GM18507 (cell line): ENCODE measurements around the gene PPP4R2.

Experiments used
- DNase-seq: peaks from one replicate; pipeline ENCODE4 v3.0.0; 2011; ENCODE audit warnings: low read depth; ENCODE audit not compliant: insufficient read length; ENCODE audit errors: extremely low spot score
- FAIRE-seq: peaks from 2 replicates; lab custom pipeline; 2011; peaks lifted over from hg19 to GRCh38; lab: Jason Lieb, UNC

The PPP4R2 gene, protein sequence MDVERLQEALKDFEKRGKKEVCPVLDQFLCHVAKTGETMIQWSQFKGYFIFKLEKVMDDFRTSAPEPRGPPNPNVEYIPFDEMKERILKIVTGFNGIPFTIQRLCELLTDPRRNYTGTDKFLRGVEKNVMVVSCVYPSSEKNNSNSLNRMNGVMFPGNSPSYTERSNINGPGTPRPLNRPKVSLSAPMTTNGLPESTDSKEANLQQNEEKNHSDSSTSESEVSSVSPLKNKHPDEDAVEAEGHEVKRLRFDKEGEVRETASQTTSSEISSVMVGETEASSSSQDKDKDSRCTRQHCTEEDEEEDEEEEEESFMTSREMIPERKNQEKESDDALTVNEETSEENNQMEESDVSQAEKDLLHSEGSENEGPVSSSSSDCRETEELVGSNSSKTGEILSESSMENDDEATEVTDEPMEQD

DNA sequence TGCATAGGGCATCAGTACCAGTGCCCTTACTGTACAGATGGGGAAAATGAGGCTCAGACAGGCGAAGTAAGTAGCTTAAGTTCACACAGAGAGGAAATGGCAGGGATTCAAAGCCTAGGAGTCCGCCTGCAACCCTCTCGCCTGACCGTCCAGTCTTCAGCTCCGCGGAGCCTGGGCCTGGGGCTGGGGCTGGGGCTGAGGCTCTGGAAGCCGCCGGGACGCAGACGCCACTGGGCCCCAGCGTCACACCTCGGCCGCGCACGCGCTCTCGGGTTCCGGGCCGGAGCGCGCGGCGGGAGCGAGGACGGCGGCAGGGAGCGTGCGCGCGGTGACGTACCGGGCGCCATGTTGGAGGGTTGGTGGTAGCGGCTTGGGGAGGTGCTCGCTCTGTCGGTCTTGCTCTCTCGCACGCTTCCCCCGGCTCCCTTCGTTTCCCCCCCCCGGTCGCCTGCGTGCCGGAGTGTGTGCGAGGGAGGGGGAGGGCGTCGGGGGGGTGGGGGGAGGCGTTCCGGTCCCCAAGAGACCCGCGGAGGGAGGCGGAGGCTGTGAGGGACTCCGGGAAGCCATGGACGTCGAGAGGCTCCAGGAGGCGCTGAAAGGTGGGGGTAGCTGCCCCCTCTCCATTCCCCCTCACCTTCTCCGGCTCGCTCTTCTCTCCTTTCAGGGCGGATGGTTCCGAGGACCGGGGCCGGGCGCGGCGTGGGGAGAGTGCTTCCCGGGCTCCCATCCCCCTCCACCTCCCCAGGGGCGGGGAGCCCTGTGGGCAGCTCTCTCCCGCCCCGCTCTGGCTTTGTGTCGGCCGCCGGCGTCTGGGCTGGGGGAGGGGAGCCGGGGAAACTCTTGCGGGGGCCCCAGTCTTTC lies at the start of gene PPP4R2:
PPP4R2 (plus strand) TSS at position 339 of the 861 bp plus-strand sequence; CDS start at position 566, 227 bp downstream.
- DNase-seq = peak; percentile 82
- FAIRE-seq = peak; percentile 89

DNA sequence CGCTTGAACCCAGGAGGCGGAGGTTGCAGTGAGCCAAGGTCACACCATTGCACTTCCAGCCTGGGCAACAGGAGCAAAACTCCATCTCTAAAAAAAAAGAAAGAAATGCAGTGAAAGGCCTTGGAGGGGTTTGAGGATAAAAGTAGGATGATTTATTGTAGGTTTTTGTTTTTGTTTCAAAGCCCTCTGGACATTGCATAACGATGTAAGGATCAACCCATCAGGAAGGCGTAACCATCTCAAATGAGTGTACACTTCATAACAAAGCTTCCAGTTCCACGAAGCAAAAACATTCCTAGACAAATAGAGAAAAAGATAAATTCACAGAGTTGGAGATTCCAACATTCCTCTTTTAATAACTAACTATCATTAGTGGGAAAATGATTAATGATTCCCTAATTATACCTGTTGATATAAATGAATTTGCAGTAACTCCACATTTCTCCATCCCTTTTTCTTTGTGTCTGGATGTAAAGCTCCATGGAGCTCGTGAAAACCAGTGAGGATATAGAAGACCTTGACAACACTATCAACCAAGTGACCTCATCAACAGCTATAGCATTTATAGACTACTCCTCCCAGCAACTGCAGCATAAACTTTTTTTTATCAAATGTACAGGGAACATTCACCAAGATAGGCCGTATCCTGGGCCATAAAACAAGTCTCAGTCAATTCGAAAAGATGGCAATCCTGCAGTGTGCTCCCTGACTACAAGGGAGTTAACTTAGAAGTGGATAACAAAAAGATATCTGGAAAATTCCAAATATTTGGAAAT lies 48.7 kb upstream of the PPP4R2 start:
- FAIRE-seq (no peak), DNase-seq (no peak)

DNA sequence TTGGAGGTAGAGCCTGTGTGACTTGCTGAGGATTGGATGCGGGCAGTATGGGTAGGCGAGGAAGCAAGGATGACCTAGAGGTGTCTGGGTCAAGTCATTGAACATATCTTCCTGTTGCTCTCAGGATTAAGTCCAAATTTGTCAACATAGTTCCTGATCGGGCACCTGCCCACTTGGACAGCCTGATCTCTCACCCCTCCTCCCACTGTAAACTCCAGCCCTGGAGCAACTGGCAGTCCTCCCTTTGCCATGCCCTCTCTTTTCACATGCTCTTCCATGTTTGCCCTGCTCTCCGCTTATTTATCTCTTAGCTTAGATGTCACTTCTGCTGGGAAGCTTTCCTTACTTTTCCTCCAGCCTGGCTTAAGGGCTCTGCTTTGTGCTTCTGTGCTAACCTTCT lies 47.6 kb upstream of the PPP4R2 start:
- no peak for FAIRE-seq
- DNase-seq = no peak

DNA sequence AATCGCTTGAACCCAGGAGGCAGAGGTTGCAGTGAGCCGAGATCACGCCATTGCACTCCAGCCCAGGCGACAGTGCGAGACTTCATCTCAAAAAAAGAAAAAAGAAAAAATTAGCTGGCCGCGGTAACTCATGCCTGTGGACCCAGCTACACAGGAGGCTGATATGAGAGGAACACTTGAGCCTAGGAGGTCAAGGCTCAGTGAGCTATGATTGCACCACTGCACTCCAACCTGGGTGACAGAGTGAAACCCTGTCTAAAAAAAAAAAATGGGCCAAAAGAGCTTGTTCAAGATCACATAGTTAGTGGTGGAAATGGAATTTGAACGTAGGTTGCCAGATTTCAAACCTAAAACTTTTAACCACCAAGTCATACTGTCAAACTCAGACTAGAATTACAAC lies 46.2 kb upstream of the PPP4R2 start:
- DNase-seq (no peak), FAIRE-seq (no peak)

DNA sequence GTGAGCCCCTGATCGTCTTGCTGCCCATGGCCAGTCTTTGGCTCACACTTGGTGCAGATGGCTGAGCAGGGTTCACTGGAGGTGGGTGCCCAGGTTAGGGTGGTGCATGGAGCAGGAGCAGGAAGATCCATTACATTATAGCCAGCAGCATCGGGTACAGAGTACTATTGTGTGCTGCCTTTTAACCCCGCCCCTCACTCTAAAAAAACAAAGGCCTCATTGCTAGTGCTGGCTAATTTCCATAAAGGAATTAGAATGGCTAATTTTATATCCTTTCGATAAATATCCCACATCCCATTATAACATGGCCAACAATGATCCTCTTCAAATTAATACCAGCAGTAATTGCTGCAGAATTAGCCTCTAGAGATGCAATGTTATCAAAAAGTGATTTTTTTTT lies 45.8 kb upstream of the PPP4R2 start:
- no peak for FAIRE-seq
- no peak for DNase-seq

DNA sequence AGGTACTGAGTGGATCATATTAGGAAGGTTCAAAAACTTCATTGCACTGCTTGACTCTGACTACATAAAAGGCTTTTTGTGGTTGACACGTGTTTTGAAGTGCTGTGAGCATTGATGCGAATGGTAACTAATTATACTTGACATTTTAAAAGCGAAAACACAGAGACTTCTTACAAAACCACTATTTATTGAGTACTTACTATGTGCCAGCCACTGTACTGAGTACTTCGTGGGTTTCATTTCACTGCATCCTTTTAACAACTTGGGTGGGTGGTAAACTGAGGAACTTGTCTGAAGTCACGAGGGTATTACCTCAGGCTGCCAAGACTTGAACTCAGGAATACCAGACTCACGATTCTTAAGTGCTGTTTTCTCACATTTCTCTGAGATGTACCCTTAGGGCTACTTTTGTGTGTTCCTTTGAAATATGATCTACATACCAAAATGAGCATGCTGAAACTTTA lies 45.3 kb upstream of the PPP4R2 start:
- no peak for DNase-seq

DNA sequence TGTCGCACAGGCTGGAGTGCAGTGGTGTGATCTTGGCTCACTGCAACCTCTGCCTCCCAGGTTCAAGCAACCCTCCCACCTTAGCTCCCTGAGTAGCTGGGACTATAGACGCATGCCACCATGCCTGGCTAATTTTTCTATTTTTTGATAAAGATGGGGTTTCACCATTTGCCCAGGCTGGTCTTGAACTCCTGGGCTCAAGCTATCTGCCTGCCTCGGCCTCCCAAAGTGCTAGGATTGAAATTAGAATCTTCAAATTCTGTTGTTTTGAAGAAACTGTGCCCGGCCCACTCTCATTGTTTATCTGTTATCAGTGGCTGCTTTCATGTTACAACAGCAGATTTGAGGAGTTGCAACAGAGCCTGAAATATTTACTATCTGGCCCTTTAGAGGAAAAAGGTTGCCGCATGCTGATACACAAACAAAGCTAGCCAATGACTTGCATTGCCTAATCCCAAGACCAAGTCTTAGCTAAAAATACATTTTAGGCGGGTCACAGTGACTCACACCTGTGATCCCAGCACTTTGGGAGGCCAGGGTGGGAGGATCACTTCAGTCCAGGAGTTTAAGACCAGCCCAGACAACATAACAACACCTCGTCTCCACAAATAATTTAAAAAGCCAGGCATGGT lies 43.2 kb upstream of the PPP4R2 start:
- FAIRE-seq = no peak
- DNase-seq = no peak

More for the DNA sequence above, 45.3 kb upstream of the PPP4R2 start:
- FAIRE-seq = peak; percentile 69

DNA sequence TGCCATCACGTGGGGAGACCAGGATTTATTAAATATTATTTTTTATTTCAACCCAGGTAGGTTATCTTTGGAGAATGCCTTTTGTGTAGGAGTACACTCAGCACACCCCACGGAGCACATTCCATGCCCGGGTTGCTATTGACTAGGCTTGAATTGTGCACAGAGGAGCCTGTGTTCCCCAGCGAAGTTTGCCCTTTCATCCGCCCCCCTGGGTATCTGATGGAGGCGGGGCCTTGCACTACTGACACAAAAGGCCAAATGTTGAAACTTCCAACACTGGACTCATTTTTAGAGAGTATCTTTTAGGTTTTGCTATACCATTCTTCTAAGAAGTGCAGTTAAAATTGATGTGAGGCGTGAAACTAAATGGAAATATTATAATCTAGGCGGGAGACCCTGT lies 39.3 kb upstream of the PPP4R2 start:
- no peak for FAIRE-seq
- DNase-seq = no peak

DNA sequence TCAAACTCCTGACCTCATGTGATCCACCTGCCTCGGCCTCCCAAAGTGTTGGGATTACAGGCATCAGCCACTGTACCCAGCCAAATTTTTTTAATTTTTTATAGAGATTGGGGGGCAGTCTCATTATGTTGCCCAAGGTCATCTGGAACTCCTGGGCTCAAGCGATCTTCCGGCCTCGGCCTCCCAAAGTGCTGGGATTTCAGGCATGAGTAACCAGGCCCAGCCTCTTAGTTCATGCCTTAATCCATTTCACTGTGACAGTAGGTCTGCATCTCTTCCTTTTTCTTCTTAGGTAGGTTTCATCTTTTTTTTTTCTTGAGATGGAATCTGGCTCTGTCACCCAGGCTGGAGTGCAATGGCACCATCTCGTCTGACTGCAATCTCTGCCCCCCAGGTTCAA lies 37.3 kb upstream of the PPP4R2 start:
- FAIRE-seq (no peak), DNase-seq (no peak)

DNA sequence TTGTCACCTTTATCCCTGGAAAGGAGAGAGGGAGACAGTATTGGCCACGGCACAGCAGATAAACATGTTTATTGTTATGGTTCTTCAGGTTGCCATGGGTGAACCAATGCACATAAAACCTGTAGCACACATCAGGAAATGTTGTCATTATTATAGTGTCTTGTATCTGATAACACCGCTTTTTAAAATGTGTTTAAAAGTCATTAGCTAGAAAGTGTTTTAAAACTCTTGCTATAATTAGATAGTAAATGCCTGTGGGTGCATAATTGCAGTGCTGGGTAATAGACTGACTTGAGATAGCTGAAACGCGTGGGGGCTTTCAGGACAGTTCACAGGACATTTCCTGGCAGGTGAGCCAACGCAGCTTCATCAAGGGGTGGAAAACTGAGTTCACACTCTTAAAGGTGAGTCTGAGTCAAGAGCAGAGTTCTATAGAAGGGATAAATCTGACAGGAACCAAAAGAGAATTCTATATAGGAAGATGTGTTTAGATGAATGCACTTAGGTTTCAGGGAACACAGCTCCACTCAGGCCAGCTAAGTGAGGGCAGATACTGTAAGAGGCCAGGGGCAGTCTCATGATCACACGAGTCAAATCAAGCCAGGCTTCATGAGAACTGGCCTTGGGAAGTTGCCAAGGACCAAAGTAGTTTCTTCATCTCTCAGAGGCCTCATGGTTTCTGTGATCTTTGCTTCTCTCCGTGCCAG lies 35.6 kb upstream of the PPP4R2 start:
- FAIRE-seq (no peak), DNase-seq (no peak)

DNA sequence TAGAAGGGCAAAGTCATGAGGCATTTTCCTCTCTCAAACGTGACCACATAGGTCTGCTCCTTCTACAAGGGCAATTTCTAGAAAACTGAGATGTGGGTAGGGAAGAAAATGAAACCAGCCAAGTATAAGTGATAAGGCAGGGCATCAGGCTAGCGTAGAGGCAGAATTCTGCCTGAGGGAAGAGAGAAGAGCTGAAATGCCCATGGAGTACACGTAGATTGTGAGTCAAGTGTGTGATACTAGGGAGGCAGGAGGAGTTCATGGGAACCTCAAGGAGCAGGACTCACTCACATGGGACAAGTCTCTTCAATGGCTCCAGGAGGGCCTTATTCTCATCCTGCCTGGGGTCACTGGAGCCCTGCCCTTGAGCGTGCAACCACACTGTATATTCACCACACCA lies 34.9 kb upstream of the PPP4R2 start:
- no peak for FAIRE-seq
- no peak for DNase-seq

DNA sequence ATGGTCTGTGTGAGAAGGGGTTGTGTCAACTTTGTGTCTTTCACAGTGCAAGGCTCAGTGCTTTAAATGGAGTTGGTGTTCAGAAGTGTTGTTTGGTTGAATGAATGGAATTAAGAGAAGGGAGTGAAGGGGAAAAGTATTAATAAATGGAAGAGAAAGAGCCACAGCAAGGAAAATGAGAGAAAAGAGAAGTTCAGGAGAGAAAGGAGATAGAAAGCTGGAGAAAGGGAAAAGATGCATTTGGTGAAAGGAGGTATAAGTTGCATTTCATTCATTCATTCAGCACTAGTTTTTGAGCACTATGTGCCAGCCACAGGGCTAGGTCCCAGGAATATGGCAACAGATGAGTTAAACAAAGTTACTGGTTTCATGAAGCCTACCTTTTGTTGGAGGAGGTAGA lies 34.3 kb upstream of the PPP4R2 start:
- no peak for DNase-seq
- no peak for FAIRE-seq

DNA sequence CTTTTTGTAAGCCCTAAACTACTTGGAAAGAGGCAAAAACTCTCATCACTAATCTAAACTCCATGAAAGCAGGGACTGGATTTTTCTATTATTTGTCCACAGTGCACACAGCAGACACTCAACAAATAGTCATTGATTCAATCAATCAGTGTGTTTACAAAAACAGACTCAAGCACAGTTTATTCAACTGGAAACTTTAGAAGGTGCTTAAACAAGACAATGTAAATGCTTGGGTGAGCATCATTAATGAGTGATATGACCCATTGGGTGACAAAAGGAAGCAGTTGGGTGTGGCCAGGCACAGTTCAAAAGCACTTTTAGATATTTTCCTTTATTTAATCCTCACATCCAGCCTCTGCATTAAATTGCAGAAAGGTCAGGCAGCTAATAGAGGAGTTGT lies 32.0 kb upstream of the PPP4R2 start:
- FAIRE-seq (peak; percentile 45), DNase-seq (no peak)

DNA sequence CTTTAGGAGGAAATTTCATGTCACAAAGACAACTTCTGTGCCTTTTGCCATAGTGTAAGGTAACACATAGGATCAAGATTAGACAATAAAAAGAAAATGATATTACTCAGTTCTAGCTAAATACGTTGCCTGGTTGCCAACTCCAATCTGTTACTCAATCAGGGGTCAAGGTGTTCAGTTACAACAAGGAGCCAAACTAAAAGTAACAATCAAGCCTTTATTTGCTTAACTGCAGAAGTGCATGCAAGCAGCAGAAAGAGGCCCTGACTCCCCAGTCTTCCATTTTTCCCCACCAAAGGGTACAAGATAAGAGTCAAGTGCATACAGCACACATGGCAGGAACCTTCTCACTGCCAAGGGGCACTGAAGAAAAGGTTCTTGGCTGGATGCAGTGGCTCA lies 28.3 kb upstream of the PPP4R2 start:
- DNase-seq (no peak), FAIRE-seq (no peak)

DNA sequence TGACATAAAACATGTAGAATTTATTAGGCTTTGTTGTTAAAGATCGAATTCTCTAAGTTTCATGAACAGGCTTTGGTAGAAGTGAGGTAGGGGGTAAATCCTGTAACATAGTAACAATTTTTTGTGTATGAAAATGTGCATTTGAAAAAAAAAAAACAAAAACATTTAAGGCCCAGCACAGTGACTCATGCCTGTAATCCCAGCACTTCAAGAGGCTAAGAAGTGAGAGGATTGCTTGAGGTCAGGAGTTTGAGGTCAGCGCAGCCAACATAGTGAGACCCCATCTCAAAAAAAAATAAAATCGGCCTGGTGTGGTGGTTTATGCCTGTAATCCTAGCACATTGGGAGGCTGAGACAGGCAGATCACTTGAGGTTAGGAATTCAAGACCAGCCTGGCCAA lies 26.8 kb upstream of the PPP4R2 start:
- no peak for FAIRE-seq
- DNase-seq = no peak

DNA sequence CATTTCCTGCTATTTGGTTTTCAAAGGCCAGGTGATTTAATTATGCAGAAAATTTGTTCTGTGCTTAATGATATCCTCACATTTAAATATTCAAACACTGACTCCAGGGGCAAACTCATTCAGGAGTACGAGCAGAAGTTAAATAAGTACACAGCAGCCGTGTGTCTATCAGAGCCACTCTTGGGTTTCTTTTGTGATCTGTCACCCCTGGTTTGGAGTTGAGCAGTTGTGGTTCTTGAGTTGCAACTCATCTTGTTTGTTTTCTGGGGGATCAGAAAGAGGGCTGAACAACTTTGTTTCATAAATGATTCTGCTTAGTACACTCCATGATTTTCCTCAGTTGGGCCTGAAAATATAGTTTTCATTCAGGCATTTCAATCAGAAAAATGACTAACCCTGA lies 25.7 kb upstream of the PPP4R2 start:
- FAIRE-seq (no peak), DNase-seq (no peak)

DNA sequence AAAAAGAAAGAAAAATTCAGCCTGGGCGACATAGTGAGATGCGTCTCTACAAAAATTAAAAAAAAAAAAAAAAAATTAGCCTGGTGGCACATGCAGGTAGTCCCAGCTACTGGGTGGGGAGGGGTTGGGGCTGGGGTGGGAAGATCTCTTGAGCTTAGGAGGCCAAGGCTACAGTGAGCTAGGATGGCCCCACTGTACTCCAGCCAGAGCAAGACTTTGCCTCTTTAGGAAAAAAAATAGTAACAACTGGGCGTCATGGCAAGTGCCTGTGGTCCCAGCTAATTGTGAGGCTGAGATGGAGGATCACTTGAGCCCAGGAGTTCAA lies 23.9 kb upstream of the PPP4R2 start:
- FAIRE-seq (no peak), DNase-seq (no peak)

DNA sequence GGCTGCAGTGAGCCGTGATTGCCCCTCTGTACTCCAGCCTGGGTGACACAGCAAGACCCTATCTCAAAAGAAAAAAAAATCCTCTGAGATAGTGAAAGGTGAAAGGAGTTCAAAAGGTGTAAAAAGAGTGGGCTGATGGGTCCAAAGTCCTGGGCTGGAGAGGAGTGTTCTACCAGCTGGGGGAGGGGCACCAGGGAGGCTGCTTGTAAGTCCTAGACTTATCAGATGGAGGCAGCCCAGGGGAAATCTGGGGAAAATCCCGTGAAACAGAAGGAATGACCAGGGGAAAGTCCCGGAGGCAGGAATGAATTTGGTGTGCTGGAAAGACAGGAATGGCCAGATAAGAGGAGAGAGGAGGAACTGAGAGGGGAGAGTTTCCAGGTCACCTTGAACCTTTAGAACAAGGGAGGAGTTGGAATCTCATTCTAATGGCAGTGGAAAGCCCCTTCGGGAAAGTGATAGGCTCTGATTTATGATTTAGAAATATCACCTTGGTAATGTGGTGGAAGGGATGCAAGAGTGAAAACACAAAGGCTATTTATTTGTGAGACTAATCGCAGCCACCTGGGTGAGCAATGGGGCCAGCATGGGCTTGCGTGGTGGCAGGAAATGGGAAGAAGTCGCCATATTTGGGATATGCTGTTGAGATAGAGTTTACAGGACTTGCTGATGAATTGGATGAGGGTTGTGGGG lies 23.4 kb upstream of the PPP4R2 start:
- FAIRE-seq (no peak), DNase-seq (no peak)
